Uterus (tissue), 4 donors: ENCODE data around the gene CAMK2N1. TPM values are rescaled to one million over a fixed set of nuclear protein-coding genes. Genes with fewer than 3 reads are reported as not detected.

ENCODE experiments used
- DNase-seq, 2 donors: peaks; one replicate each; pipeline ENCODE4 v3.0.0-alpha.2; 2019 to 2020
- H3K27ac ChIP-seq, 2 donors: fragments of 200-600 bp; sonication (generic); 1 replicate in 1 of 2; 2 replicates in 1 of 2; pipeline ENCODE4 v1.5.1; 2016 to 2018
- H3K27me3 ChIP-seq, 2 donors: fragments of 200-600 bp; sonication (generic); one replicate each; pipeline ENCODE4 v1.5.1; 2018 to 2019; ENCODE audit warnings: control low read depth in 1 of 2
- H3K36me3 ChIP-seq, 2 donors: fragments of 200-600 bp; sonication (generic); one replicate each; pipeline ENCODE4 v1.5.1; 2019; ENCODE audit warnings: control low read depth in 1 of 2
- H3K4me1 ChIP-seq, 2 donors: fragments of 200-600 bp; sonication (generic); one replicate each; pipeline ENCODE4 v1.5.1; 2018 to 2019; ENCODE audit warnings: control low read depth in 1 of 2
- H3K4me3 ChIP-seq, 2 donors: fragments of 200-600 bp; sonication (generic); 1 replicate in 1 of 2; 2 replicates in 1 of 2; pipeline ENCODE4 v1.5.1; 2018 to 2019; ENCODE audit warnings: mild to moderate bottlenecking in 1 of 2
- H3K9me3 ChIP-seq, 2 donors: fragments of 200-600 bp; sonication (generic); one replicate each; pipeline ENCODE4 v1.5.1; 2019; ENCODE audit warnings: control low read depth in 1 of 2
- CTCF ChIP-seq, 4 experiments: fragments of 200-600 bp in 2 of 4; fragments of 450-650 bp in 2 of 4; sonication (generic) in 2 of 4; IDR thresholded peaks; one replicate each; pipeline ENCODE4 v1.5.1; 2016 to 2019; ENCODE audit warnings: antibody characterized with exemption in 4 of 4, mild to moderate bottlenecking in 2 of 4, moderate library complexity in 1 of 4
- POLR2A ChIP-seq, 2 donors: fragments of 450-650 bp; IDR thresholded peaks; one replicate each; pipeline ENCODE4 v1.6.1; 2016; ENCODE audit warnings: antibody characterized with exemption in 2 of 2, mild to moderate bottlenecking in 1 of 2, moderate library complexity in 1 of 2
- intact Hi-C: fragments of 100-400 bp; cut with DNase I; formaldehyde crosslinking; loops from one replicate; pipeline ENCODE4 v1.15.1; 2023; ENCODE audit warnings: low total_unique reads
- total RNA-seq, 4 donors: library from RNA; depleted of rRNA in 3 of 4; stranded (reverse); fragments of >200 nt in 3 of 4; gene quantifications; one replicate each; pipeline versions ENCODE4 v1.1.0 to v1.2.4, GENCODE V29; 2014 to 2023
- donor health status: DM: yes; HTN: yes; CAD: no.

Gene CAMK2N1
- total RNA-seq: 10 to 100 TPM; 12.6 to 37.3 (median 19.4) TPM

DNA sequence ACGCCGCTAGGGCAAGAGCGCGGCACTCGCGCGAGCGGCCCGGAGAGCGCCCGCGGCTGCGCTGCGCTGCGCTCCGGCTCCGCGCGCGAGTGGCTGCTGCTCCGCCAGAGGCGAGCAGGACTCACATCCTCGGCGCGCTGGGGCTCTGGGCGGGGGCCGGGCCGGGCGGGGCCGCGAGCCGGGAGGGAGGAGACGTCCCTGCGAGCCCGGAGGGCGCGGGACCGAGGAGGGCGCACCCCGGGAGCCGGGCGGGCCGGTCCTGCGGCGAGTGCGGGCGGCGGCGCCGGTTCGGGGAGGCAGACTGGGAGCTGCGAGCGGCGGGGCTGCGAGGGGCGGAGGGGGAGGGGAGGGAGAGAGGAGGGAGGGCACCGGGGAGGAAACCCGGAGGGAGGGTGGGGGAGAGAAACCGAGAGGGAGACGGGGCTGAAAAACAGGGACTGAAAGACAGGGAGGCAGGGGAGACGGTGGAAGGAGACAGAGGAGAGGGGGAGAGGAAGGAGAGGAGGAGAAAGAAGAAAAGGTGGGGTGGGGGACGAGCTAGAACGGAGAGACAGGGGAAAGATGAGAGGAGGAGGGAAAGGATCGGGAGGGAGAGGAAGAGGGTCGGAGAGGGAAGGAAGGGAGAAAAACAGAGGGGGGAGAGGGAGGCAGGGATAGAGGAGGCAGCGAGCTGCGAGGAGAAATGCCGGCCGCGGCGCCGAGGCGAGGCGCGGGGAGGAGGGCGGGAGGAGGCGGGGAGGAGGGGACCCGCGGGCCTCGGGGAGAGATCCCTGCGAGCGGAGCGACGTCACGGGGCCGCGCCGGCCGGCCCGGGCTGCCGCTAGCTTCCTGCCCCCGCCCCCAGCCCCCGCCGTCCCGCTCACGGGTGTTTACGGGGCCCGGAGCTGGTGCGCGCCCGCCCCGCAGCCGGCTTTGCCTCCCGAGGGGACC lies at the start of gene CAMK2N1:
Gene CAMK2N1, minus strand, starts transcription at position 684 of the 930 bp plus-strand sequence. CDS start 831 bp downstream, outside the sequence.
- DNase-seq: peak; percentile 75 to 78
- peak within 1 kb of the TSS; percentile 66 to 79 for H3K4me3 ChIP-seq
- H3K36me3 ChIP-seq: no peaks in the 10 kb centered on the region
- peak within 1 kb of the TSS; percentile 80 to 89 for H3K27ac ChIP-seq
- intact Hi-C loops: no loop called here
- TF ChIP-seq CTCF (IDR thresholded peaks at IDR 0.05) (peak in 1 of 4 experiments; percentile 5), POLR2A (IDR thresholded peaks at IDR 0.05) (peak in 1 of 2 donors; percentile 20)
- H3K9me3 ChIP-seq: no peaks in the 10 kb centered on the region
- peaks cover 3 to 11% of the 10 kb centered on the region in 2 donors for H3K4me1 ChIP-seq
- H3K27me3 ChIP-seq: no peaks in the 10 kb centered on the region

DNA sequence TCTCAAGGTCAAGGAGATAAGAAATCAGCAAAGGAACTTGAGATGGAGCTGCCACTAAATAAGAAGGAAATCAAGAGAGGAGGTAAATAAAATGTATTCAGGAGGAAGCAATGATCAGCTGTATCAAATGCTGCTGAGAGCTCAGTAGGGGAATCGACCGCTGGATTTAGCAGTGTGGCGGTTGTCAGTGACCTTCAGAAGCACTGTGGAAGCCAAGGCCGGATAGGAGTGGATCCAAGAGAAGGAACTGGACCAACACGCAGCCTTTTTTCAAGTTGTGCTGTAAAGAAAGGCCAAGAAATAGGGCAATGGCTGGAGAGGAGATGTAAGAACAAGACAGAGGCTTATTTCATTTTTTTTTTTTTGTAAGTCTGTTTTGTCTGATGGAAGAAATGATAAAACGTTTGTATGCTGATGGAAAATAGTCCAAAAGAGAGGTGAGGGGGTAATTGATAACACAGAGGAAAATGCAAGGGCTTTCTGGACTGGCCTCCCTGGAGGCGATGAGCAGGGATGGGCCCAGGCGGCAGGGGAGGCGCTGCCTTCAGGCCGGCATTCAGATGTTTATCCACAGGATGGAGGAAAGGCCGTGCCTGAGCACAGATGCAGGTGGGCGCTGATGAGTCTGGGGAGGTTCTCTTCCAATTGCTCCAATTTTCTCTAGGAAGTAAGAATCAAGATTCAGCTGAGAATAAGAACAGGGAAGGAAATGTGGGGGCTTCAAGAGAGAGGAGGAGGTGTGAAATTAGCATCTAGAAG lies 48.8 kb upstream of the CAMK2N1 start:
- H3K4me3 ChIP-seq: no peak overlapping the region
- no peak overlapping the region for H3K27ac ChIP-seq
- no peak for DNase-seq
- H3K9me3 ChIP-seq: no peaks in the 10 kb centered on the region
- no peaks in the 10 kb centered on the region for H3K36me3 ChIP-seq
- H3K27me3 ChIP-seq: no peaks in the 10 kb centered on the region
- intact Hi-C loops: no loop called here
- no peaks in the 10 kb centered on the region for H3K4me1 ChIP-seq
- no peak for TF ChIP-seq POLR2A (IDR thresholded peaks at IDR 0.05)
- no peak for TF ChIP-seq CTCF (IDR thresholded peaks at IDR 0.05)

DNA sequence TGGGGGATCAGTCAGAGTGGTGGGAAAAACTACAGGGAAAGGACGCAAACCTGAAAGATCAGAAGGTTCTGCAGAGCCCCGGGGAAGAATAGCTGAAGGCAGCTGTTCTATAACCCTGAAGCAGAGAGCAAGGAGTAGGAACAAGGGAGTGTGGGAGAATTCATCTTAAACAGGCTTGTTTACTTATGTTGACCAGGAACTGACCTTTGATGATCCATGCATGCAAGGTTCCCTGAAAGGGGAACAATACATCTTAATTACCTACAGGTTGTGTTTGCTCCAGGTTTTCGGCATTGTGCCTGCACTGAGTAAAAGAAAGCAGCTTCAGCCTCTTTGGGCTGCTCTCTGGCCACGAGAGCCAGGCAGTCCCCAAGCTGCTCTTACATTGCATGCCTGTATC lies 47.6 kb upstream of the CAMK2N1 start:
- H3K9me3 ChIP-seq: no peaks in the 10 kb centered on the region
- no peaks in the 10 kb centered on the region for H3K27me3 ChIP-seq
- DNase-seq: no peak

GRCh38 chr1:20530901-20531300 lies 44.9 kb upstream of the CAMK2N1 start:
- intact Hi-C loops: no loop called here
- no peak overlapping the region for H3K4me3 ChIP-seq
- TF ChIP-seq CTCF (IDR thresholded peaks at IDR 0.05) (no peak), POLR2A (IDR thresholded peaks at IDR 0.05) (no peak)
- H3K27ac ChIP-seq: no peak overlapping the region
- no peaks in the 10 kb centered on the region for H3K9me3 ChIP-seq
- no peaks in the 10 kb centered on the region for H3K4me1 ChIP-seq
- DNase-seq: no peak
- H3K36me3 ChIP-seq: no peaks in the 10 kb centered on the region
- H3K27me3 ChIP-seq: peaks cover 0 to 3% of the 10 kb centered on the region in 2 donors

More for the DNA sequence above, 47.6 kb upstream of the CAMK2N1 start:
- intact Hi-C loops: no loop called here
- Histone ChIP-seq H3K36me3 (no peaks in the 10 kb centered on the region), H3K27ac (no peak overlapping the region), H3K4me1 (no peaks in the 10 kb centered on the region), H3K4me3 (no peak overlapping the region)
- TF ChIP-seq POLR2A (IDR thresholded peaks at IDR 0.05) (no peak), CTCF (IDR thresholded peaks at IDR 0.05) (no peak)
